ENCODE measurements around the gene EMP2.
"Not testable (repeated sequence)": the region's sequence is repeated elsewhere in the genome, so short reads cannot be mapped to it uniquely, and the experiment has no call there.

Gene EMP2

GRCh38 chr16:10572611-10573010 lies 7.8 kb downstream of the EMP2 start:
- TF ChIP-seq POLR2A (IDR thresholded peaks at IDR 0.05; ENCODE audit: low read depth, low read length) (no peak), POU2F2 (IDR thresholded peaks at IDR 0.05; ENCODE audit: low read depth, low read length) (no peak), TAF1 (IDR thresholded peaks at IDR 0.05; ENCODE audit: low read depth, low read length) (no peak)
- no peak for FAIRE-seq
- DNase-seq (ENCODE audit: insufficient read length, low spot score): no peak

- FAIRE-seq (no peak), DNase-seq (ENCODE audit: insufficient read length, low spot score) (no peak)
- no peak for TF ChIP-seq POLR2A (IDR thresholded peaks at IDR 0.05; ENCODE audit: low read depth, low read length)
- no peak for TF ChIP-seq SPI1 (IDR thresholded peaks at IDR 0.05; ENCODE audit: low read depth, low read length)
- no peak for TF ChIP-seq POLR2AphosphoS5 (IDR thresholded peaks at IDR 0.05; ENCODE audit: low read depth, low read length)
- no peak for TF ChIP-seq PAX5 (IDR thresholded peaks at IDR 0.05; ENCODE audit: insufficient read depth, low read length, severe bottlenecking)
- no peak for TF ChIP-seq POU2F2 (IDR thresholded peaks at IDR 0.05; ENCODE audit: low read depth, low read length)
- no peak for TF ChIP-seq TAF1 (IDR thresholded peaks at IDR 0.05; ENCODE audit: low read depth, low read length)
Observed at GRCh38 chr16:10571354-10571753, 9.0 kb downstream of the EMP2 start.

GRCh38 chr16:10569621-10570020 lies 10.8 kb downstream of the EMP2 start:
- DNase-seq (ENCODE audit: insufficient read length, low spot score) (no peak), FAIRE-seq (no peak)
- TF ChIP-seq POLR2AphosphoS5 (IDR thresholded peaks at IDR 0.05; ENCODE audit: low read depth, low read length): no peak
- no peak for TF ChIP-seq POU2F2 (IDR thresholded peaks at IDR 0.05; ENCODE audit: low read depth, low read length)
- no peak for TF ChIP-seq SPI1 (IDR thresholded peaks at IDR 0.05; ENCODE audit: low read depth, low read length)
- TF ChIP-seq TAF1 (IDR thresholded peaks at IDR 0.05; ENCODE audit: low read depth, low read length): no peak
- TF ChIP-seq PAX5 (IDR thresholded peaks at IDR 0.05; ENCODE audit: insufficient read depth, low read length, severe bottlenecking): no peak
- no peak for TF ChIP-seq POLR2A (IDR thresholded peaks at IDR 0.05; ENCODE audit: low read depth, low read length)

- no peak for FAIRE-seq
- no peak for DNase-seq (ENCODE audit: insufficient read length, low spot score)
- TF ChIP-seq POU2F2 (IDR thresholded peaks at IDR 0.05; ENCODE audit: low read depth, low read length) (no peak), TAF1 (IDR thresholded peaks at IDR 0.05; ENCODE audit: low read depth, low read length) (no peak), POLR2A (IDR thresholded peaks at IDR 0.05; ENCODE audit: low read depth, low read length) (no peak), POLR2AphosphoS5 (IDR thresholded peaks at IDR 0.05; ENCODE audit: low read depth, low read length) (no peak), SPI1 (IDR thresholded peaks at IDR 0.05; ENCODE audit: low read depth, low read length) (no peak), PAX5 (IDR thresholded peaks at IDR 0.05; ENCODE audit: insufficient read depth, low read length, severe bottlenecking) (no peak)
Observed at GRCh38 chr16:10566613-10567012, 13.8 kb downstream of the EMP2 start.

- FAIRE-seq (no peak), DNase-seq (ENCODE audit: insufficient read length, low spot score) (no peak)
- no peak for TF ChIP-seq POLR2AphosphoS5 (IDR thresholded peaks at IDR 0.05; ENCODE audit: low read depth, low read length)
Observed at GRCh38 chr16:10565167-10565566, 15.2 kb downstream of the EMP2 start.

GRCh38 chr16:10564591-10564990 lies 15.8 kb downstream of the EMP2 start:
- TF ChIP-seq POLR2AphosphoS5 (IDR thresholded peaks at IDR 0.05; ENCODE audit: low read depth, low read length) (no peak), TAF1 (IDR thresholded peaks at IDR 0.05; ENCODE audit: low read depth, low read length) (no peak), PAX5 (IDR thresholded peaks at IDR 0.05; ENCODE audit: insufficient read depth, low read length, severe bottlenecking) (no peak), POLR2A (IDR thresholded peaks at IDR 0.05; ENCODE audit: low read depth, low read length) (no peak), SPI1 (IDR thresholded peaks at IDR 0.05; ENCODE audit: low read depth, low read length) (no peak), POU2F2 (IDR thresholded peaks at IDR 0.05; ENCODE audit: low read depth, low read length) (no peak)
- no peak for FAIRE-seq
- no peak for DNase-seq (ENCODE audit: insufficient read length, low spot score)

- FAIRE-seq: no peak
- no peak for DNase-seq (ENCODE audit: insufficient read length, low spot score)
- TF ChIP-seq POU2F2 (IDR thresholded peaks at IDR 0.05; ENCODE audit: low read depth, low read length) (no peak), TAF1 (IDR thresholded peaks at IDR 0.05; ENCODE audit: low read depth, low read length) (no peak), SPI1 (IDR thresholded peaks at IDR 0.05; ENCODE audit: low read depth, low read length) (no peak), PAX5 (IDR thresholded peaks at IDR 0.05; ENCODE audit: insufficient read depth, low read length, severe bottlenecking) (no peak), POLR2AphosphoS5 (IDR thresholded peaks at IDR 0.05; ENCODE audit: low read depth, low read length) (no peak)
Observed at GRCh38 chr16:10562361-10562899, 18.0 kb downstream of the EMP2 start.

- TF ChIP-seq TAF1 (IDR thresholded peaks at IDR 0.05; ENCODE audit: low read depth, low read length) (no peak), SPI1 (IDR thresholded peaks at IDR 0.05; ENCODE audit: low read depth, low read length) (peak; percentile 70)
- DNase-seq (ENCODE audit: insufficient read length, low spot score) (no peak), FAIRE-seq (no peak)
Observed at GRCh38 chr16:10561425-10561824, 19.0 kb downstream of the EMP2 start.

GRCh38 chr16:10561001-10561400 lies 19.4 kb downstream of the EMP2 start:
- TF ChIP-seq POU2F2 (IDR thresholded peaks at IDR 0.05; ENCODE audit: low read depth, low read length) (no peak), PAX5 (IDR thresholded peaks at IDR 0.05; ENCODE audit: insufficient read depth, low read length, severe bottlenecking) (no peak), SPI1 (IDR thresholded peaks at IDR 0.05; ENCODE audit: low read depth, low read length) (no peak), POLR2A (IDR thresholded peaks at IDR 0.05; ENCODE audit: low read depth, low read length) (no peak), POLR2AphosphoS5 (IDR thresholded peaks at IDR 0.05; ENCODE audit: low read depth, low read length) (no peak), TAF1 (IDR thresholded peaks at IDR 0.05; ENCODE audit: low read depth, low read length) (no peak)
- no peak for DNase-seq (ENCODE audit: insufficient read length, low spot score)
- no peak for FAIRE-seq

GRCh38 chr16:10559792-10560191 lies 20.6 kb downstream of the EMP2 start:
- FAIRE-seq; DNase-seq (ENCODE audit: insufficient read length, low spot score): not testable (repeated sequence)
